Left ventricle myocardium superior (tissue), 1 donor: ENCODE data around the gene STARD6. TPM values are rescaled to one million over a fixed set of nuclear protein-coding genes. Genes with fewer than 3 reads are reported as not detected.
"Not testable (repeated sequence)": the region's sequence is repeated elsewhere in the genome, so short reads cannot be mapped to it uniquely, and the experiment has no call there.

Experiments used
- ATAC-seq: fragments of 200-7000 bp; cut with Tn5 transposase; one replicate; pipeline ENCODE4 v1.9.1; 2020; ENCODE audit warnings: mild to moderate bottlenecking, moderate library complexity
- DNase-seq: peaks from one replicate; pipeline ENCODE4 v3.0.0-alpha.2; 2020
- intact Hi-C: fragments of 100-400 bp; cut with micrococcal nuclease; formaldehyde crosslinking; loops from one replicate; pipeline ENCODE4 v1.11.0; 2022
- long read RNA-seq: library from polyadenylated mRNA; unstranded; transcript quantifications from one replicate; pipeline ENCODE4 v2.0.0, GENCODE V29; 2021
- total RNA-seq: library from RNA; stranded (reverse); fragmentation: NEBNext Ultra II Directional; extraction: Animal tissue kit (Norgen Biotek cat#: 25700); gene quantifications from one replicate; pipeline ENCODE4 v1.2.1, GENCODE V29; 2021
- donor health status: DM: no; HTN: yes; CAD: no; lungs with severe emphysema.

Gene STARD6
- total RNA-seq = not detected
- long read RNA-seq = 0 reads

- intact Hi-C loops = no loop called here
- ATAC-seq (peak; percentile 100), DNase-seq (peak; percentile 91)
Observed at GRCh38 chr18:54357660-54358494, at the start of gene STARD6, which contains the start of gene C18orf54. Gene STARD6, minus strand, starts transcription at chr18:54357858. Its CDS starts 3,285 bp downstream, at chr18:54354573. Gene C18orf54, plus strand, starts transcription at chr18:54357906. Its CDS starts 2,667 bp downstream, at chr18:54360573.

- ATAC-seq = no peak
- intact Hi-C loops = no loop called here
- DNase-seq = no peak
Observed at GRCh38 chr18:54405290-54405689, 47.6 kb upstream of the STARD6 start.

- intact Hi-C loops = no loop called here
- ATAC-seq (no peak), DNase-seq (no peak)
Observed at GRCh38 chr18:54396760-54397159, 39.1 kb upstream of the STARD6 start.

DNA sequence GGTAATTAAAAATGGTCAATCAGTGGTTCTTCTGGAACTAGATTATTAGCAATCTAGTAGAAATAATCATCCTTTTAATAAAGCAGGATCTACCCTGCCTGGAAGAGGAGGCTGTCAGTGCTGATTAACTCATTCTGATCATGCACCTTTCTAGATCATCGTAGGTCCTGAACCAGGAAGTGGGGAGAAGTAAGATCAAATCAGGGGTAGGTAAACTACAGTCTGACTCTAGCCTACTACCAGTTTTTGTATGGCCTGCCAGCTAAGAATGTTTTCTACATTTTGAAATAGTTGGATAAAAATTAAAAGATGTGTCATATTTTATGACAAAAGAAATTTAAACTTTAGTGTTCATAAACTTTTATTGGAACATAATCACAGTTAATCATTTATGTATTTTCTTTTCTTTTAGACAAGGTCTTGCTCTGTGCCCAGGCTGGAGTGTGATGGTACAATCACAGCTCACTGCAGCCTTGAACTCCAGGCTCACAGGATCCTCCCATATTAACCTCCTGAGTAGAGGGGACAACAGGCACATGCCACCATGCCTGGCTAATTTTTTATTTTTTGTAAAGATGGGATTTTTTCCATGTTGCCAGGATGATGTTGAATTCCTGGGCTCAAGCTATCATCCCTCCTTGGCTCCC lies 36.1 kb upstream of the STARD6 start:
- intact Hi-C loops = no loop called here
- no peak for DNase-seq
- no peak for ATAC-seq

- intact Hi-C loops = no loop called here
- no peak for DNase-seq
- no peak for ATAC-seq
Observed at GRCh38 chr18:54392543-54393023, 34.9 kb upstream of the STARD6 start.

- no peak for DNase-seq
Observed at GRCh38 chr18:54390838-54391237, 33.2 kb upstream of the STARD6 start.

GRCh38 chr18:54389143-54389505 lies 31.5 kb upstream of the STARD6 start:
- intact Hi-C loops = no loop called here
- DNase-seq (no peak), ATAC-seq (no peak)

More at GRCh38 chr18:54390838-54391237, 33.2 kb upstream of the STARD6 start:
- no peak for ATAC-seq
- intact Hi-C loops = no loop called here

DNA sequence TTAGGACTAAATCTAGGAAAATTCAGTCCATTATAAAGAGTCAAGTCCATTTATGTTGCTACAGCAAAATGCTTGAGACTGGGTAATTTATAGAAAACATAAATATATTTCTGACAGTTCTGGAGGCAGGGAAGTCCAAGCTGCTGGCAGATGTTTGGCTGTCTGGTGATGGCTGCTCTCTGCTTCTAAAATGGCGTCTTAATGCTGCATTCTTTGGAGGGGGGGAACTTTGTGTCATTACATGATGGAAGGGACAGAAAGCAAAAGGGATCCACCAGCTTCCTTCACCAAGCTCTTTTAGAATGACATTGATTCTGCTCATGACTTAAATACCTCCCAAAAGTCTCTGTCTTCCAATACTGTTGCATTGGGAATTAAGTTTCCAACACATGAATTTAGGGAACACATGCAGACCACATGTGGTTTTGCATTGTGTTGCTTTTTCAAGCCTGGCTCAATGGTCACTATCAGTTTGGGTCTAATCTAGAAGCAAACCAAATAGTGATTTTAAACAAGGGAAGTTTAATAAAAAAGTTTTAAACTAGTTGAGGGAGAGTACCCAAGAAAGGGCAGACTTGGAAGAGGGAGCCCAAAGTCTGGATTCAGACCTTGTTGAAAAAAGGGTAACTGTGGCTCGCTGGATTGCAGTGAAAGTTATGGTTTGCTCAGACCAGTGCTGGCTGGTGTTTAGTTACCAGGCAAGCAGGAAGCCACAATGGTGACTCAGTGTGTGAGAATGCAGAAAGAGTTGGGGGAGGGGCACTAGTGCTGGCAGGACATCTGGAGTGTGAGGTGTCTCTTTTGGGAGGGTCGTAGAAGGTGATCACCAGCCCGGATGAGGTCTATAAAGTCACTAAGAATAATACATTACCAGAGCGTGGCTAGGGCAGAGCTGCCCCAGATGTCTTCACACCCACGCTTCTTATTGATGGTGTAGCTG lies 30.8 kb upstream of the STARD6 start:
- DNase-seq (no peak), ATAC-seq (no peak)
- intact Hi-C loops = no loop called here

- DNase-seq = no peak
- no peak for ATAC-seq
- intact Hi-C loops = no loop called here
Observed at GRCh38 chr18:54387631-54388030, 30.0 kb upstream of the STARD6 start.

GRCh38 chr18:54386800-54387495 lies 29.3 kb upstream of the STARD6 start:
- DNase-seq, intact Hi-C loops, ATAC-seq: not testable (repeated sequence)

DNA sequence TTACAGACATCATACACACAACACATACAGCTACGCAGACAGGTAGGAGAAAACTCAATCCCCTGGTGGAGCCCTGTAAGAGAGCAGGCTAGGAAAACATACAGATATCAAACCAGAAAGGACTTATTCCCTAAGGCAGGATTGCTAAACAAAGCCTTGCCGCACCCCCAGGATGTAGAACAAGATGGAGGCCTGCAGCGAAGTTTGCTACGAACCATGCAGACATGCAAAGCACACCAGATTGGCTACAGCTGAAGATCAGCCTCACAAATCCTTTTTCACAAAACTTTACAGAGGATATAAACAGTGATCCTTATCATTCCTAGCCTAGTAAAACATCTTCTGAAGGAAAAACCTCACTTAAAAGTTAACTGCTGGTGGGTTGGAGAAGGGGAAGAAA lies 28.4 kb upstream of the STARD6 start:
- intact Hi-C loops = no loop called here
- DNase-seq (no peak), ATAC-seq (no peak)

DNA sequence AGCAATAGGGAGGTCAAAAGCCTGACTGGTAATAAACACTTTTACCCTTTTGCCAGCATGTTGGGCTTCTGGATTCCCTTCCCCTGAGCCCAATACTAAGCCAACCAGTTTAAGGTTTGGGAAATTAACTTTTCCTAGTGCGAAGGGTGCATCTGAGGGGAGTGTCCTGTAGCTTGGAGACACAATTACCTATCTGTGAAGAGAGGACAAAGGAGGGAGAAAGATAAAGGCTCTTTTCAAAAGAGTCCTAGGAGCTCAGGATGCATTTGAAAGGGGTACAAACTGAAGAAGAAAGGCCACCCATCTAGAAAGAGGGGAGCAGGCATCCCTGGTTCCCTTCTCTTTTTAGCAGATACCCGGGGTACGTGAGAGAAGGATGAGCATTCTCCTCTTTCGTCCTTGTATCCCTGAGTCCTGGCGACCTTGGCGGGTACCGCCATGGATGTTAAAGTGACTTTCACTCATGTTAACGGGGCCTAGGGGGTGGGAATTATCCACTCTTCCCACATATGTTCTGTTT lies 25.1 kb upstream of the STARD6 start:
- ATAC-seq (no peak), DNase-seq (no peak)
- intact Hi-C loops = no loop called here

DNA sequence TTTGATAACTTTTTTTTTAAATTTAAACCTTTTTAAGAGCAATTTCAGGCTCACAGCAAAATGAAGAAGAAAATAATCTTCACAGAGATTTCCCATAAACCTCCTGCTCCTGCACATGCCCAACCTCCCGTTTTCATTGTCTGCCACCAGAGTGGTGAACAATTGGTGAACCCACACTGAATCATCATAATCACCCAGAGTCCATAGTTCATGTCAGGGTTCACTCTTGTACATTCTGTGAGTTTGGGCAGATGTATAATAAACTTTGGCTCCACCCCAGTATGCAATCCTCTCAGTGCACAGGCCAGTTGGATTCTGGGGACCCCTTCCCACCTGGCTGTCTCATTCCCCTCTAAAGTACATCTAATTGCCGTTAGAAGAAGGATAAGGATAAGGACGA lies 24.4 kb upstream of the STARD6 start:
- intact Hi-C loops = no loop called here
- ATAC-seq (no peak), DNase-seq (no peak)

DNA sequence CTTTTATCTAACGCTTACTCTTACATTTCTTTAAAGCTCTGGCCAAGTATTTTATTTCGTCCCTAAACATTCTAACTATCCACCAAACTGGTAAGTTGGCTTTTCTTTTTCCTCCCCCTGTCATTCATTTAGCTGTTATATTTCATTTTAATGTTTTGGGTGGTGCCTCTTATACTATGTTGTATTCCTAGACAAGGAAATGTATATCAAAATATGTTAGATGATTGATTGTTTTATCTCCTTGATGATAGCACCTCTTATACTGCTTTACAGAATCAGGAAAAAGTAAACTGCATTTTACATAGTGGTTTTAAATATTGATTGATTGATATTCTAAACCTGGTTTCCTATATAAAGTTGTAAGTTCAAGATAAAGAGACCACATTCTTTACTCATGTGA lies 24.0 kb upstream of the STARD6 start:
- DNase-seq = no peak
- intact Hi-C loops = no loop called here
- no peak for ATAC-seq

- no peak for DNase-seq
- no peak for ATAC-seq
- intact Hi-C loops = no loop called here
Observed at GRCh38 chr18:54378057-54378456, 20.4 kb upstream of the STARD6 start.

DNA sequence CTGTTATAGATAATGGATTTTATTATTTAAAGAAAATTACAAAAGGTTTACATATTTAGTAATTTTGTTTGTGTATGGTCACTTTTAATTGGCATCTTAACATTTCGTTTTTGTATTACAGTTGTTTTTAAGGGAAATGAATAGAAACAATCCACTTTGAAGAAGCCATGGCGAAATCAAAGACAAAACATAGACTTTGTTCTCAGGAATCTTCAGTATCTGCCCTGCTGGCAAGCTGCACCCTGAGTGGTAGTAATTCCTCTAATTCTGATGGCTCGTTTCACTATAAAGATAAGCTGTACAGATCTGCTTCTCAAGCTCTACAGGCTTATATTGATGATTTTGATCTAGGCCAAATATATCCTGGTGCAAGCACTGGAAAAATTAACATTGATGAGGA lies 2.7 kb upstream of the STARD6 start:
- intact Hi-C loops = no loop called here
- ATAC-seq = no peak
- no peak for DNase-seq

GRCh38 chr18:54359233-54359632 lies 1.6 kb upstream of the STARD6 start:
- intact Hi-C loops = no loop called here
- DNase-seq (no peak), ATAC-seq (no peak)

DNA sequence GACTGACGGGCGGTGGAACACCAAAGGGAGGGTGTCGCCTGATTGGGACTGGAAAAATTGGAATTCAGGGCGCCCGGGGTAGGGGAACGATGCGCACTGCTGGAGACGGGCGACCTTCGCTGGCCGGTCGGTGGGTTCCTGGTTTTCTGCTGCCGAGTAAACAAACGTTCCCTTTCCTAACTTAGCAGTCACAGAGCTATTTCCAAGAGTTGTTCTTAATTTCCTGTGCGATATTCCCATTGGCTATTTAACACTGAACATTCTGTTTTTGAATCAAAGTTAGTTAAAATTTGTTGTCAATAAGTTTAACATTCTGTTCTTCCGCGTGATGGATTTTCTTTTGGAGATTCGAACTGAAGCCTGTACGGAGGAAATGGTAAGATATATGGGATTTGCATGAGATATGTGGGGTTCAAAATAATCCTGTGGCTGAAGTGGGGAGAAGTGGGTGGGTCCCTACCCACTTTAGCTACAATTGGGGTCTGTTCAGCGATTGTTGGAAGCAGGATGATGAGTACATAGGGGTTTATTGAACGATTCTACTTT lies 910 bp upstream of the STARD6 start:
- peak; percentile 31 for DNase-seq
- ATAC-seq = peak; percentile 46
- intact Hi-C loops = no loop called here
